ENCODE results near the gene LYRM2.

DNA sequence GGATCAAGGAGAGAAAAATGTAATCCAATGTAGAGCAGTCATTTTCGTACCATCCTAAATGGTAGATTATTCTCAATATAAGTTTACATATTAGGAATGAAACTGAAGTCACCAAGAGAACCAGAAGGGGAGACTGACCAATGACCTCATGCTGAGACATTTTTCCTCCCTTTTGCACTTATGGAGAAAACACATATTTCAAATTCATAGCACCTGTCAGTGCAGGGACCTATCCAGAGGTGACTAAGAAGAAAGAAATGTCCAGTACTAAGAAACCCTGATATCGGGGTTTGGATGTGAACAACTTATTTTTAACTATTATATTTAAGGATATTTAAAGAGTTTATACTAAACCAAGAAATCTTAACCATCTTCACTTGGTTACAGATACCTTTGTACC lies 16.6 kb upstream of the LYRM2 start:
- TF ChIP-seq, protein P1, sequence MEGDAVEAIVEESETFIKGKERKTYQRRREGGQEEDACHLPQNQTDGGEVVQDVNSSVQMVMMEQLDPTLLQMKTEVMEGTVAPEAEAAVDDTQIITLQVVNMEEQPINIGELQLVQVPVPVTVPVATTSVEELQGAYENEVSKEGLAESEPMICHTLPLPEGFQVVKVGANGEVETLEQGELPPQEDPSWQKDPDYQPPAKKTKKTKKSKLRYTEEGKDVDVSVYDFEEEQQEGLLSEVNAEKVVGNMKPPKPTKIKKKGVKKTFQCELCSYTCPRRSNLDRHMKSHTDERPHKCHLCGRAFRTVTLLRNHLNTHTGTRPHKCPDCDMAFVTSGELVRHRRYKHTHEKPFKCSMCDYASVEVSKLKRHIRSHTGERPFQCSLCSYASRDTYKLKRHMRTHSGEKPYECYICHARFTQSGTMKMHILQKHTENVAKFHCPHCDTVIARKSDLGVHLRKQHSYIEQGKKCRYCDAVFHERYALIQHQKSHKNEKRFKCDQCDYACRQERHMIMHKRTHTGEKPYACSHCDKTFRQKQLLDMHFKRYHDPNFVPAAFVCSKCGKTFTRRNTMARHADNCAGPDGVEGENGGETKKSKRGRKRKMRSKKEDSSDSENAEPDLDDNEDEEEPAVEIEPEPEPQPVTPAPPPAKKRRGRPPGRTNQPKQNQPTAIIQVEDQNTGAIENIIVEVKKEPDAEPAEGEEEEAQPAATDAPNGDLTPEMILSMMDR (IDR thresholded peaks at IDR 0.05): no peak
- TF ChIP-seq EP300 (IDR thresholded peaks at IDR 0.05): no peak
- no peak for TF ChIP-seq POLR2AphosphoS5 (IDR thresholded peaks at IDR 0.05)
